GM19328 (cell line): ENCODE measurements around the gene SRGAP1.
"Not testable (repeated sequence)": the region's sequence is repeated elsewhere in the genome, so short reads cannot be mapped to it uniquely, and the experiment has no call there.

Source experiments
- ATAC-seq: cut with Tn5 transposase; IDR thresholded peaks from one replicate; pipeline ENCODE4 v1.9.1; 2021; ENCODE audit warnings: mild to moderate bottlenecking, moderate library complexity; ENCODE audit not compliant: unreplicated experiment

The SRGAP1 gene

DNA sequence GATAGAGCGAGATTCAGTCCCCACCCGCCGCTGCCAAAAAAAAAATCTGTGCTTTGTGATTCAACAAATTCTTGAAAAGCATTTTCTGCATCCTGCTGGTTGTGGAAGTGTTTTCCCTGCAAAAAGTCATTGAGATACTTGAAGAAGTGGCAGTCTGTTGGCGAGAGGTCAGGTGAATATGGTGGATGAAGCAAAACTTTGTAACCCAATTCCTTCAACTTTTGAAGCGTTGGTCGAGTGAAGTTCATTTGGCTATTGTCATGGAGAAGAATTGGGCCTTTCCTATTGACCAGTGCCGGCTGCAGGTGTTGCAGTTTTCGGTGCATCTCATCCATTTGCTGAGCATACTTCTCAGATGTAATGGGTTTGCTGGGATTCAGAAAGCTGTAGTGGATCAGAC, 20.9 kb downstream of the SRGAP1 start:
- no peak for ATAC-seq

DNA sequence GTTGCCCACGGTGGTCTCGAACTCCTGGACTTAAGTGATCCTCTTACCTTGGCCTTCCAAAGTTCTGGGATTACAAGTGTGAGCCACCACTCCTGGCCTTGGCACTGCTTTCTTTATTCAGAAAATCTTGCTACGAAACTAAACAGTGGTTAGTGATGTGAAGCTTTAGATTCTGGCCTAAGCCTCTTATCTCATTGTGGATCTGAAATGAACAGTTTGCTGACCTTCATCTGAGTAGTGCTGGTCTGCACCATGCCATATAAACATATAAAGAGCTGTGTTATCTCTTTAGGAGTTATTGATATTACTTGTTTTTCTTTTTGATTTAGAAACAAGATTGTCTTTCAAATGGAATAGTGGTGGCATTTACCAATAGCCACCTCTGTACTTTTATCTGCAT, 22.6 kb downstream of the SRGAP1 start:
- ATAC-seq = no peak

DNA sequence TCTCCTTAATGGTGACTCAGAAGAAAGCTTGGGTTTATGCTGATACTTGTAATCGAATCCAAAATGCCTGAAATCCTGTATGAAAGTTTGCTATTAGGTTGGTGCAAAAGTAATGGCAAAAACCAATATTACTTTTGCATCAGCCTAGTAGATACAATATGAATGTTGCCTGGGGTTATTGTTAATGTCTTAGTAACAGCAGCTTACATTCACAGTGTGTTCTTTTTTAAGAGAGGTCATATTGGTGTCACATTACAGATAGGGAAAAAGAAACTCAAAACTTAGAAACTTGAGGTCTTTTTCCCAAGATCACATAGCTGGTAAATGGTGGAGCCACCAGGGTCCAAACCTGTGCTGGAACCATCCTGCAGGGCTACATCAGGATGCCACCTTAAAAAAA, 25.2 kb downstream of the SRGAP1 start:
- no peak for ATAC-seq

DNA sequence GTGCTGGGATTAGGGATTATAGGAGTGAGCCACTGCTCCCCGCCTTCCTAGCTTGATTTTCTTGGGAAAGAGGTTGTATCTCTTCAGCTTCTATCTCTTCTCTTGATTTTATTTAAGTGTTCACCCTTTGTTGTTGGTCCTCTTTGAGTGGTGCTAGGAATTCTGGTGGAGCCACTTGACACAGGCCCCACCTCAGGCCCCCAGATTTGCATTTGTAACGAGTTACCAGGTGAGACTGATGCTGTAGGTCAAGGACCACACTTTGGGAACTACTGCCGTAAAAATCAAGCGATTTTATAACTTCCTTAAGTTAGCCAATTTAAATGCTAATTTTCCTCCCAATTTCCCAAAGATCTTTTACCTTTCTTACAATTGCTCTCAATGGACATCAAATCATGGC, 26.3 kb downstream of the SRGAP1 start:
- ATAC-seq = no peak

DNA sequence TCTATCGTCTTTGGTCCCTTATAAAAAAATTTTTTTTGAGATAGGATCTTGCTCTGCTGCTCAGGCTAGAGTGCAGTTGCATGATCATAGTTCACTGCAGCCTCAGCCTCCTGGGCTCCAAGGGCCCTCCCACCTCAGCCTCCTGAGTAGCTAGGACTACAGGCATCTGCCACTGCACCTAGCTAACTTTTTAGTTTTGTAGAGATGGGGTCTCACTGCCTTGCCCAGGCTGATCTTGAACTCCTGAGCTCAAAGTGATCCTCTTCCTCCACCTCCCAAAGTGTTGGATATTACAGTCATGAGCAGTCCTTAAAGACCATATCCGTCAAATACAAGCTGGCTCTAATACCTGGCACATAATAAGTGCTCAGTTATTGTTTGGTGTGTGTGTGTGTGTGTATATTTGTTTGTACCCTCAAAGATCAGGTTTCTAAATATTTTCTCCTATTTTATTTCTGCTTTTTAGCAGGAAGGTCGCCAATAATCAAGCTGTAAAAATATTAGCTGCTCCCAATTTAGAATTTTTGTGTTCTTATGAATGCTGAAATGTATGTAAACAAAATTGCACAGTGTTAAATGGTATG, 30.5 kb downstream of the SRGAP1 start:
- ATAC-seq = no peak

- no peak for ATAC-seq
These were observed 31.2 kb downstream of the SRGAP1 start for GRCh38 chr12:63875703-63876102.

- no peak for ATAC-seq
These were observed 32.5 kb downstream of the SRGAP1 start for GRCh38 chr12:63876980-63877379.

GRCh38 chr12:63877693-63878092, 33.2 kb downstream of the SRGAP1 start:
- no peak for ATAC-seq

DNA sequence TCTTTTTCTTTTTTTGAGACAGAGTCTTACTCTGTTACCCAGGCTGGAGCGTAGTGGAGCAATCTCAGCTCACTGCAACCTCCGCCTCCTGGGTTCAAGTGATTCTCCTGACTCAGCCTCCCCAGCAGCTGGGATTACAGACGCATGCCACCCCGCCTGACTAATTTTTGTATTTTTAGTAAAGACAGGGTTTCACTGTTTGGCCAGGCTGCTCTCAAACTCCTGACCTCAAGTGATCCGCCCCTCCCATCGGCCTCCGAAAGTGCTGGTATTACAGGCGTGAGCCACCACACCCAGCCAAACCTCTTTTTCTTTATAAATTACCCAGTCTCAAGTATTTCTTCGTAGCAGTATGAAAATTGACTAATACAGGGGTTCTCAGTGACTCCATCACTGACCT, 35.7 kb downstream of the SRGAP1 start:
- not testable (repeated sequence) for ATAC-seq

GRCh38 chr12:63880742-63881263, 36.3 kb downstream of the SRGAP1 start:
- ATAC-seq = no peak

- ATAC-seq = no peak
These were observed 38.3 kb downstream of the SRGAP1 start for GRCh38 chr12:63882844-63883243.

DNA sequence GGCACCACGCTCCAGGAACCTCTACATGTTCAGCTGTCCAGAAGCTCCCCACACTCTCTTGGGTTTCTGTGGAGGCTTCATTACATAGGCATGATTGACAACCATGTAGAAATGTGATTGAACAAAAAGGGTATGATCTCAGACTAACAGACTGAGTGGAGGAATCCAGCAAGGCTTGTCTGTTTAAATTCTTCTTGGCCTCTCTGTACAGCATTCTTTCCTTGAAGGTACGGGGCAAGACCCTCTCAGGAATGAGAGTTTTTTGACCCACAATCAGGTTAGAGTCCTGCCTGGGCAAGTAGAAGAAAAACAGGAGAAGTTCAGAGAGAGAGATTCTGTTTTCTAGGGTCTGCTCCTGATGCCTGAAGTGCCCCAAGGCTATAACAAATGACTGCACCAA, 40.9 kb downstream of the SRGAP1 start:
- ATAC-seq = no peak

GRCh38 chr12:63888908-63889635, 44.6 kb downstream of the SRGAP1 start:
- ATAC-seq = no peak

DNA sequence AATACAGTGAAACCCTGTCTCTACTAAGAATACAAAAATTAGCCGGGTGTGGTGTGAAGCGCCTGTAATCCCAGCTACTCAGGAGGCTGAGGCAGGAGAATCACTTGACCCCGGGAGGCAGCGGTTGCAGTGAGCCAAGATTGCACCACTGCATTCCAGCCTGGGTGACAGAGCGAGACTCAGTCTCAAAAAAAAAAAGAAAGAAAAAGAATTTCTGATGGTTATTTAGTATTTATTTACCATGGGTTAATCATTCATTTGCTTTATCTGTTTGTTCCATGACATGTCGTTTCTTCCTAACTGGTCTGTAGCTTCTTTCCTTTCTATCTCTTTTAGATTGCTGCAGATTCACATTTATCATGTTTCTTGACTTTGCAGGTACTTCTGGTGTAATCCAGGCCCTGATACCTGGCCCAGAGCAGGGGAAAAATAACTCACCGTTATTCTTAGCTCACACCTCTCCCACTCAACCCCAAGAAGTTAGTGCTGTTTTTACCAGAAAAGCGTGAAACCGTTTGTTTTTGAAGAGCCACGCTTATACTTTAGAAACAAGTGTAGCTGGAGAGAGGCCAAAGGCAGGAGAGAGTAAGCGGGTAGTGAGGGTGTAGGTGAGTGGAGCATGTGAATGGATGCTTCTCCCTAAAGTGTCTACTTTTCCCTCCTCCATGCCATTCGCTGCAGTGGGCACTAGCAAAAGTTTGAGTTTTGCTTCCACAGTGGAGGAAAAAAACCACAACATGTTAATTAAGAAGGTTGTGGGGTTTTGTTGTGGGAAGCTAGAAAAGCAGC, 45.4 kb downstream of the SRGAP1 start:
- no peak for ATAC-seq

DNA sequence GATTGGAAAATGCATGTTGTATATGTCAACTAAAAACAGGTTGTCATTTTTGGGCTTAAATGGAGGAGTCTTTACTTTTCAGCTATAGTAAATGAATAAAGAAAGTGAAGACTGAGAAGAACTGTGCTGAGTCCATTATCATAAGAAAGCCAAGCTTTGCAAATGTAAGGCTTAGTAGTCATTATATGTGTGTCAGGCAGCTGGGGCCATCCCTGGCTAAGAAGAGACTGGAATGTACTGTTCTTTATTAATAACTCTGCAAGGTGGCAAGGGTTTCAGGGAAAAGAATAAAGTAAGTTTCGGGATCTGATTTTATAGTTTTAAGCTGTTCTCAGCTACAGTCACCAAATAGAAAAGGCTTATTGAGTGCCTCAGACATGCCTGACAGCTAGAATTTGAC, 48.7 kb downstream of the SRGAP1 start:
- no peak for ATAC-seq

DNA sequence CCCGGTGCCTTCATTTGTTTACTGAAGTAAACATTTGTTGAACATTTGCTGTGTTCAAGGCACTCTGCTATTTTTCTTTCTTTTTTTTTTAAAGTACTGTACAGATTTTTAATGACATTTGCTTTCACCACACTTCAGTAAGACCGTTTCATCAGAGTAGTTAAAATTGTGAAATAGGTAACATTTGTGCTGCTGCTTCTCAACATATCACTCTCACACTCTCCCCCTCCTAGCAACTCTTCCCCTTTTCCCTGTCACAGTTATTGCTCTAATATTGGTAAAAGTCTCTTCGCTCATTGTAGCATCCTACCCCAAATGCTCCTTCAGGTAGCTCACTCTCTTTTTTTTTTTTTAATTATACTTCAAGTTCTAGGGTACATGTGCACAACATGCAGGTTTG, 49.6 kb downstream of the SRGAP1 start:
- no peak for ATAC-seq

GRCh38 chr12:63895841-63896240, 51.3 kb downstream of the SRGAP1 start:
- ATAC-seq = no peak

DNA sequence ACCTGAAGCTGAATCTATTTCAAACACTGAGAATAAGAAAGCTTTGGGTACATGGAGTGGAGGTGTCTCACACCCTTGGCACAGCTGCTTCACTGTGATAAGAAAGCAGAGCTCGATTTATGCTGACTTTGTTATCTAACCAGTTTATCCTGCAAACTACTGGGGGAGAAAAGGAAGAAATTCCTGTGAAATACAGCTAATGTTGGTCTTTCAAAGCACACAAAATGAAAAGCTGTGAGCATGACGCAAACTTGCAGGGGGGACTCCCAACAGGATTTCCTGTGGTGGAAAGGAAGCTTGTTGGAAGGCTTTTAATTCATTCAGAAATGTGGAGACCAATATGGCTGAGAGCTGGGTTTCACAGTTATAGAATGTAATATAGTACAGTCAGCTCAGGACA, 53.4 kb downstream of the SRGAP1 start:
- no peak for ATAC-seq

GRCh38 chr12:63898764-63899337, 54.4 kb downstream of the SRGAP1 start:
- ATAC-seq = no peak

GRCh38 chr12:63899396-63899795, 54.9 kb downstream of the SRGAP1 start:
- no peak for ATAC-seq
